IMR-90 (cell line): ENCODE measurements around the gene TMEM72. TPM values are rescaled to one million over a fixed set of nuclear protein-coding genes. Genes with fewer than 3 reads are reported as not detected.

Experiments
- ATAC-seq: fragments of 200-7000 bp; cut with Tn5 transposase; 2 replicates; pipeline ENCODE4 v1.9.1; 2020; ENCODE audit warnings: low read depth, mild to moderate bottlenecking, moderate library complexity
- BruUV-seq: library from RNA; stranded (reverse); fragments of 400-500 nt; replicated peaks from 2 replicates; lab custom pipeline; 2021; lab: Mats Ljungman, UMichigan
- CTCF ChIA-PET: fragments of 300-600 bp; formaldehyde crosslinking; extraction: SDS; loops from one replicate; lab custom pipeline; 2021; ENCODE audit warnings: antibody characterized with exemption; lab: Yijun Ruan, JAX
- POLR2A ChIA-PET: fragments of 300-600 bp; sonication (Branson Sonifier 250); formaldehyde crosslinking; loops from one replicate; lab custom pipeline; 2022; ENCODE audit warnings: antibody characterized with exemption; ENCODE audit not compliant: unreplicated experiment; lab: Charles Lee
- DNase-seq: peaks from one replicate; pipeline ENCODE4 v3.0.0; 2013
- H2AFZ ChIP-seq: replicated peaks from 2 replicates; pipeline ENCODE3; 2013; ENCODE audit warnings: low read length, mild to moderate bottlenecking; ENCODE audit not compliant: poor library complexity
- H2AK5ac ChIP-seq: 2 replicates; pipeline ENCODE4 v1.6.1; 2013; ENCODE audit warnings: low read depth, low read length, inconsistent platforms
- H2AK9ac ChIP-seq: replicated peaks from 2 replicates; pipeline ENCODE3; 2013; ENCODE audit warnings: mild to moderate bottlenecking, low read depth, low read length, moderate library complexity; ENCODE audit not compliant: poor library complexity
- H2BK120ac ChIP-seq: 2 replicates; pipeline ENCODE4 v1.6.1; 2013; ENCODE audit warnings: low read depth, low read length, inconsistent platforms
- H2BK15ac ChIP-seq: 3 replicates; pipeline ENCODE4 v1.6.1; 2013; ENCODE audit warnings: low read depth, low read length, inconsistent platforms
- H2BK20ac ChIP-seq: 2 replicates; pipeline ENCODE4 v1.6.1; 2013; ENCODE audit warnings: low read depth, mild to moderate bottlenecking, inconsistent platforms, low read length, moderate library complexity
- H2BK5ac ChIP-seq: 2 replicates; pipeline ENCODE4 v1.6.1; 2013; ENCODE audit warnings: mild to moderate bottlenecking, low read depth, low read length, inconsistent platforms; ENCODE audit not compliant: poor library complexity, severe bottlenecking
- H3K14ac ChIP-seq: replicated peaks from 2 replicates; pipeline ENCODE4 v1.6.1; 2013; ENCODE audit warnings: low read depth, low read length, inconsistent platforms
- H3K18ac ChIP-seq: 2 replicates; pipeline ENCODE4 v1.6.1; 2013; ENCODE audit warnings: low read depth, low read length, control low read depth
- H3K23ac ChIP-seq: 2 replicates; pipeline ENCODE4 v1.6.1; 2013; ENCODE audit warnings: low read depth, low read length, inconsistent platforms
- H3K27ac ChIP-seq: 2 replicates; pipeline ENCODE4 v1.5.1; 2013; ENCODE audit warnings: mild to moderate bottlenecking, control low read depth, low read length; ENCODE audit not compliant: insufficient read depth
- H3K27me3 ChIP-seq: 2 replicates; pipeline ENCODE4 v1.6.1; 2013; ENCODE audit warnings: low read length; ENCODE audit not compliant: control insufficient read depth, insufficient read depth
- H3K36me3 ChIP-seq: 2 replicates; pipeline ENCODE4 v1.6.1; 2013; ENCODE audit warnings: low read length, mixed read lengths; ENCODE audit not compliant: control insufficient read depth, insufficient read depth
- H3K4ac ChIP-seq: 2 replicates; pipeline ENCODE4 v1.6.1; 2013; ENCODE audit warnings: low read depth, low read length, inconsistent platforms
- H3K4me1 ChIP-seq: 2 replicates; pipeline ENCODE4 v1.6.1; 2013; ENCODE audit warnings: low read length, mixed read lengths; ENCODE audit not compliant: control insufficient read depth, insufficient read depth
- H3K4me2 ChIP-seq: 2 replicates; pipeline ENCODE4 v1.6.1; 2013; ENCODE audit warnings: low read depth, mild to moderate bottlenecking, control low read depth, low read length, moderate library complexity
- H3K4me3 ChIP-seq: 2 replicates; pipeline ENCODE4 v1.5.1; 2013; ENCODE audit warnings: low read depth, mild to moderate bottlenecking, control low read depth, low read length, moderate library complexity; ENCODE audit not compliant: insufficient read depth
- H3K56ac ChIP-seq: 2 replicates; pipeline ENCODE4 v1.6.1; 2013; ENCODE audit warnings: low read length, inconsistent platforms; ENCODE audit not compliant: insufficient read depth; ENCODE audit errors: extremely low read depth
- H3K79me1 ChIP-seq, 2 experiments: 2 replicates each; pipeline ENCODE4 v1.6.1; 2013; ENCODE audit warnings: low read length in 2 of 2, inconsistent platforms in 1 of 2, low read depth in 1 of 2
- H3K9ac ChIP-seq: 2 replicates; pipeline ENCODE4 v1.6.1; 2013; ENCODE audit warnings: low read depth, low read length, control low read depth
- H3K9me1 ChIP-seq: 2 replicates; pipeline ENCODE4 v1.6.1; 2013; ENCODE audit warnings: low read length, inconsistent platforms; ENCODE audit not compliant: insufficient read depth
- H3K9me3 ChIP-seq: 2 replicates; pipeline ENCODE4 v1.6.1; 2013; ENCODE audit warnings: low read length; ENCODE audit not compliant: control insufficient read depth, insufficient read depth
- H4K20me1 ChIP-seq: 2 replicates; pipeline ENCODE4 v1.6.1; 2013; ENCODE audit warnings: low read length, inconsistent platforms; ENCODE audit not compliant: insufficient read depth
- H4K5ac ChIP-seq: 2 replicates; pipeline ENCODE4 v1.6.1; 2013; ENCODE audit warnings: mild to moderate bottlenecking, low read depth, low read length, control low read depth
- H4K8ac ChIP-seq, 2 experiments: 2 replicates each; pipeline ENCODE4 v1.6.1; 2013; ENCODE audit warnings: low read depth in 2 of 2, low read length in 2 of 2, control low read depth in 1 of 2, inconsistent platforms in 1 of 2
- H4K91ac ChIP-seq: 2 replicates; pipeline ENCODE4 v1.6.1; 2013; ENCODE audit warnings: low read depth, low read length, inconsistent platforms; ENCODE audit not compliant: insufficient read depth
- BHLHE40 ChIP-seq: fragments of 150-350 bp; IDR thresholded peaks from 2 replicates; pipeline ENCODE4 v1.6.1; 2016; ENCODE audit warnings: mild to moderate bottlenecking, low read depth, low read length
- CEBPB ChIP-seq: IDR thresholded peaks from 2 replicates; pipeline ENCODE4 v1.6.1; 2012; ENCODE audit warnings: low read depth, low read length, improper control_type of control experiment
- CHD1 ChIP-seq: IDR thresholded peaks from 2 replicates; pipeline ENCODE4 v1.6.1; 2012; ENCODE audit warnings: low read depth, low read length, improper control_type of control experiment
- FOS ChIP-seq: fragments of 150-350 bp; IDR thresholded peaks from 2 replicates; pipeline ENCODE4 v1.6.1; 2016; ENCODE audit warnings: low read depth, low read length
- MAZ ChIP-seq: IDR thresholded peaks from 2 replicates; pipeline ENCODE4 v1.6.1; 2012; ENCODE audit warnings: low read depth, mild to moderate bottlenecking, low read length, improper control_type of control experiment, moderate library complexity, borderline replicate concordance
- NFE2L2 ChIP-seq: fragments of 150-350 bp; IDR thresholded peaks from 2 replicates; pipeline ENCODE4 v1.6.1; 2016; ENCODE audit warnings: low read depth, mild to moderate bottlenecking, low read length
- POLR2A ChIP-seq: IDR thresholded peaks from 2 replicates; pipeline ENCODE4 v1.6.1; 2012; ENCODE audit warnings: mild to moderate bottlenecking, low read depth, low read length
- RAD21 ChIP-seq: IDR thresholded peaks from 2 replicates; pipeline ENCODE4 v1.6.1; 2012; ENCODE audit warnings: low read length, improper control_type of control experiment
- RCOR1 ChIP-seq: IDR thresholded peaks from 2 replicates; pipeline ENCODE4 v1.6.1; 2012; ENCODE audit warnings: mild to moderate bottlenecking, low read length, improper control_type of control experiment; ENCODE audit not compliant: insufficient replicate concordance
- RFX5 ChIP-seq: IDR thresholded peaks from 2 replicates; pipeline ENCODE4 v1.8.0; 2012; ENCODE audit warnings: low read depth, mild to moderate bottlenecking, low read length, moderate library complexity
- WGBS, 2 experiments: methylation state at CpG; one replicate each; pipeline versions ENCODE4 v1.1.5 to v1.1.7; 2013; ENCODE audit warnings: missing lambda C conversion rate in 2 of 2; ENCODE audit not compliant: insufficient read length in 1 of 2; ENCODE audit errors: extremely low coverage in 2 of 2; 5-methylcytosine and 5-hydroxymethylcytosine counted together
- dilution Hi-C: fragments of 300-500 bp; cut with HindIII; formaldehyde crosslinking; loops from one replicate; pipeline ENCODE4 v1.14.3; 2018; ENCODE audit warnings: low sequenced_read_pairs; ENCODE audit not compliant: unreplicated experiment
- in situ Hi-C: fragments of 300-500 bp; cut with MboI; formaldehyde crosslinking; loops from 3 replicates; pipeline ENCODE4 v1.14.3; 2019; ENCODE audit warnings: low sequenced_read_pairs, inconsistent platforms, mixed read lengths
- intact Hi-C: fragments of 100-400 bp; cut with micrococcal nuclease; formaldehyde crosslinking; loops from 2 replicates; pipeline ENCODE4 v1.10.0; 2022
- polyA plus RNA-seq, 3 experiments: library from polyadenylated mRNA; depleted of rRNA; stranded (reverse); fragments of >200 nt; gene quantifications; 2 replicates each; pipeline ENCODE4 v1.2.3, GENCODE V29; 2012; ENCODE audit warnings: low replicate concordance in 1 of 3
- total RNA-seq: library from RNA; depleted of rRNA; stranded (reverse); fragments of >200 nt; gene quantifications from 2 replicates; pipeline ENCODE4 v1.2.3, GENCODE V29; 2012
- TF ChIP-seq, protein P1 (sequence below): fragments of 150-350 bp; IDR thresholded peaks from 2 replicates; pipeline ENCODE4 v1.6.1; 2016; ENCODE audit warnings: low read depth, mild to moderate bottlenecking, low read length, moderate library complexity, borderline replicate concordance
- TF ChIP-seq, protein P2 (sequence below): fragments of 150-350 bp; IDR thresholded peaks from 2 replicates; pipeline ENCODE4 v1.6.1; 2017; ENCODE audit warnings: mild to moderate bottlenecking, antibody characterized with exemption, low read length, low read depth

TMEM72 gene
- total and polyA plus RNA-seq, 2 of the 4 experiments (the other 2 are of a cell fraction) = not detected

DNA sequence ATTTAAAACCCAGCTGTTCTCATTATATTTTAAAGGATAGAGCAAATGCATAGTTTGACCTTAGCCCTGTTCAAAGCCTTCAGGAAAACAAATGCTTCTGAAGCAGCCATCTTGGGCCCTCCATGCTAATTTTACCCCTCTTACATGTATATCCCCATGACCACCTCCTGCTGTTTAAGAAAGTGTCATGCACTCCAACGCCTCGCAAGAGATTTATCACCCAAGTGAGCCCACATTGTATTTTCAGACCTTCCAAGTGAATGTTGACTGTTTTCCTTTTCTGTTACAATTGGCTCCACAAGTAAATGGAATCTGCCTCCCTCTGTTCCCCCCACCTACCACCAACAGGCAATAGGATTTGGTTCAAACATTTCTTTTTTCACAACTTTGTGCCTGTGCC lies 5.3 kb downstream of the TMEM72 start:
- no CpG with 5 or more reads among the region's 2 CpGs for WGBS, 2 experiments
- Histone ChIP-seq H3K9me1 (no peaks in the 10 kb centered on the region), H2BK5ac (no peak overlapping the region), H4K8ac (no peak overlapping the region), H2AFZ (no peak overlapping the region), H3K9me3 (peaks cover 3% of the 10 kb centered on the region; the same call in 1 of the 2 replicates), H4K91ac (no peak overlapping the region), H3K56ac (no peak overlapping the region), H3K79me1 (no peaks in the 10 kb centered on the region), H3K36me3 (no peaks in the 10 kb centered on the region), H3K14ac (no peak overlapping the region), H3K27ac (no peak overlapping the region), H3K4me1 (no peaks in the 10 kb centered on the region), H3K4ac (no peak overlapping the region), H2BK120ac (no peak overlapping the region), H3K4me2 (no peak overlapping the region), H3K9ac (no peak overlapping the region), H2AK9ac (no peak overlapping the region), H3K27me3 (peaks cover 48% of the 10 kb centered on the region), H4K5ac (no peak overlapping the region), H2BK15ac (no peak overlapping the region), H3K18ac (no peak overlapping the region), H4K20me1 (no peaks in the 10 kb centered on the region), H3K4me3 (no peak overlapping the region), H2AK5ac (no peak overlapping the region), H3K23ac (no peak overlapping the region), H2BK20ac (no peak overlapping the region)
- ChIA-PET CTCF (interaction anchor here (0.6 kb wide), 1 partner anchor 32 kb away, joined by 3 read pairs; no protein-coding TSS in a partner anchor), POLR2A (no interaction called here)
- dilution Hi-C loops (no loop called here), intact Hi-C loops (no loop called here), in situ Hi-C loops (no loop called here)
- ATAC-seq (no peak), DNase-seq (no peak)
- TF ChIP-seq BHLHE40 = no peak
- no peak for TF ChIP-seq CEBPB
- TF ChIP-seq, protein P1, sequence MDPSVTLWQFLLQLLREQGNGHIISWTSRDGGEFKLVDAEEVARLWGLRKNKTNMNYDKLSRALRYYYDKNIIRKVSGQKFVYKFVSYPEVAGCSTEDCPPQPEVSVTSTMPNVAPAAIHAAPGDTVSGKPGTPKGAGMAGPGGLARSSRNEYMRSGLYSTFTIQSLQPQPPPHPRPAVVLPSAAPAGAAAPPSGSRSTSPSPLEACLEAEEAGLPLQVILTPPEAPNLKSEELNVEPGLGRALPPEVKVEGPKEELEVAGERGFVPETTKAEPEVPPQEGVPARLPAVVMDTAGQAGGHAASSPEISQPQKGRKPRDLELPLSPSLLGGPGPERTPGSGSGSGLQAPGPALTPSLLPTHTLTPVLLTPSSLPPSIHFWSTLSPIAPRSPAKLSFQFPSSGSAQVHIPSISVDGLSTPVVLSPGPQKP = no peak
- TF ChIP-seq RAD21 = no peak
- no peak for TF ChIP-seq MAZ
- TF ChIP-seq FOS = no peak
- TF ChIP-seq RFX5 = no peak
- TF ChIP-seq, protein P2, sequence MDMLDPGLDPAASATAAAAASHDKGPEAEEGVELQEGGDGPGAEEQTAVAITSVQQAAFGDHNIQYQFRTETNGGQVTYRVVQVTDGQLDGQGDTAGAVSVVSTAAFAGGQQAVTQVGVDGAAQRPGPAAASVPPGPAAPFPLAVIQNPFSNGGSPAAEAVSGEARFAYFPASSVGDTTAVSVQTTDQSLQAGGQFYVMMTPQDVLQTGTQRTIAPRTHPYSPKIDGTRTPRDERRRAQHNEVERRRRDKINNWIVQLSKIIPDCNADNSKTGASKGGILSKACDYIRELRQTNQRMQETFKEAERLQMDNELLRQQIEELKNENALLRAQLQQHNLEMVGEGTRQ = no peak
- TF ChIP-seq POLR2A = no peak
- TF ChIP-seq RCOR1 = no peak
- no peak for TF ChIP-seq NFE2L2
- no peak for TF ChIP-seq CHD1
- no TSS peak for BruUV-seq
